GM21360 (cell line): ENCODE data around the gene PAK5.

ENCODE experiments used
- ATAC-seq: cut with Tn5 transposase; IDR thresholded peaks from one replicate; pipeline ENCODE4 v1.9.1; 2021; ENCODE audit warnings: mild to moderate bottlenecking, moderate library complexity; ENCODE audit not compliant: unreplicated experiment

The PAK5 gene

GRCh38 chr20:9838378-9839295, at the start of gene PAK5:
TSS of gene PAK5 (minus strand) at chr20:9839076. CDS start at chr20:9644328, 194,748 bp downstream.
- ATAC-seq = no peak

GRCh38 chr20:9887706-9888105, 48.8 kb upstream of the PAK5 start:
- no peak for ATAC-seq

GRCh38 chr20:9886227-9886626, 47.4 kb upstream of the PAK5 start:
- no peak for ATAC-seq

- no peak for ATAC-seq
These were observed 45.8 kb upstream of the PAK5 start for GRCh38 chr20:9884666-9885065.

GRCh38 chr20:9884061-9884460, 45.2 kb upstream of the PAK5 start:
- no peak for ATAC-seq

GRCh38 chr20:9877932-9878495, 39.1 kb upstream of the PAK5 start:
- no peak for ATAC-seq

- ATAC-seq = no peak
These were observed 28.5 kb upstream of the PAK5 start for GRCh38 chr20:9867196-9867980.

- no peak for ATAC-seq
These were observed 13.7 kb upstream of the PAK5 start for GRCh38 chr20:9852566-9852965.

GRCh38 chr20:9839626-9840025, 750 bp upstream of the PAK5 start:
- ATAC-seq = no peak

- no peak for ATAC-seq
These were observed 870 bp downstream of the PAK5 start for GRCh38 chr20:9838035-9838377.

- no peak for ATAC-seq
These were observed 1.2 kb downstream of the PAK5 start for GRCh38 chr20:9837634-9838033.

GRCh38 chr20:9835302-9835701, 3.6 kb downstream of the PAK5 start:
- ATAC-seq = no peak

- no peak for ATAC-seq
These were observed 7.8 kb downstream of the PAK5 start for GRCh38 chr20:9831032-9831431.

GRCh38 chr20:9829835-9830234, 9.0 kb downstream of the PAK5 start:
- ATAC-seq = no peak

- ATAC-seq = no peak
These were observed 21.2 kb downstream of the PAK5 start for GRCh38 chr20:9817654-9818053.

GRCh38 chr20:9815632-9816031, 23.2 kb downstream of the PAK5 start:
- ATAC-seq = no peak

GRCh38 chr20:9810738-9811137, 28.1 kb downstream of the PAK5 start:
- no peak for ATAC-seq

GRCh38 chr20:9809271-9809670, 29.6 kb downstream of the PAK5 start:
- no peak for ATAC-seq

GRCh38 chr20:9808166-9808565, 30.7 kb downstream of the PAK5 start:
- no peak for ATAC-seq

GRCh38 chr20:9807136-9807535, 31.7 kb downstream of the PAK5 start:
- ATAC-seq = no peak

- no peak for ATAC-seq
These were observed 38.5 kb downstream of the PAK5 start for GRCh38 chr20:9800421-9800820.

GRCh38 chr20:9794831-9795230, 44.0 kb downstream of the PAK5 start:
- no peak for ATAC-seq
